ENCODE measurements around the gene CCDC32.

- TF ChIP-seq POLR2A (IDR thresholded peaks at IDR 0.05; ENCODE audit: low read length) (no peak), PHF8 (IDR thresholded peaks at IDR 0.05; ENCODE audit: borderline replicate concordance, low read depth) (no peak), FOXS1 (CRISPR knock-in tag; IDR thresholded peaks at IDR 0.05) (no peak), BHLHE40 (IDR thresholded peaks at IDR 0.05; ENCODE audit: low read depth, low read length) (no peak), MYC (IDR thresholded peaks at IDR 0.05; ENCODE audit: borderline replicate concordance, low read length) (no peak), CHD2 (IDR thresholded peaks at IDR 0.05; ENCODE audit: low read length, partially characterized antibody) (no peak), BCL3 (IDR thresholded peaks at IDR 0.05) (no peak), CTCF (IDR thresholded peaks at IDR 0.05) (no peak)
Measured at GRCh38 chr15:40511093-40511471, 53.8 kb downstream of the CCDC32 start.

All from A549 (cell line).